Measurements from ENCODE around the gene IGFBP7.
"Not testable (repeated sequence)": the region's sequence is repeated elsewhere in the genome, so short reads cannot be mapped to it uniquely, and the experiment has no call there.

DNA sequence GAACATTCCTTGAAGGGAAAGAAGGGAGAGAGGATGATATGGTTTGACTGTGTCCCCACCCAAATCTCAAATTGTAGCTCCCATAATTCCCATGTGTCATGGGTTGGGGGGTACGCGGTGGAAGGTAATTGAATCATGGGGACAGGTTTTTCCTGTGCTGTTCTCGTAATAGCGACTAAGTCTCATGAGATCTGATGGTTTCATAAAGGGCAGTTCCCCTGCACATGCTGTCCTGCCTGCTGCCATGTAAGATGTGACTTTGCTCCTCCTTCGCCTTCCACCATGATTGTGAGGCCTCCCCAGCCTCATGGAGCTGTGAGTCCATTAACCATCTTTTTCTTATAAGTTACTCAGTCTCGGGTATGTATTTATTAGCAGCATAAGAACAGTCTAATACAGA is 63.1 kb downstream of the IGFBP7 start:
- not testable (repeated sequence) for TF ChIP-seq POLR2A (IDR thresholded peaks at IDR 0.05; ENCODE audit: low read length); GATA1 (IDR thresholded peaks at IDR 0.05; ENCODE audit: low read depth, low read length)

All from erythroblast (primary cell).